Hindlimb muscle (tissue), 1 donor: Measurements from ENCODE around the gene PEX5L. TPM values are rescaled to one million over a fixed set of nuclear protein-coding genes. Genes with fewer than 3 reads are reported as not detected.

Experiments used
- DNase-seq: peaks from one replicate; pipeline ENCODE4 v3.0.0-alpha.2; 2013
- polyA plus RNA-seq: library from polyadenylated mRNA; unstranded; fragments of 120-200 nt; gene quantifications from one replicate; pipeline ENCODE4 v1.2.1, GENCODE V29; 2013; ENCODE audit not compliant: insufficient read length

Gene PEX5L
- polyA plus RNA-seq, 1 donor = 0.35 TPM

DNA sequence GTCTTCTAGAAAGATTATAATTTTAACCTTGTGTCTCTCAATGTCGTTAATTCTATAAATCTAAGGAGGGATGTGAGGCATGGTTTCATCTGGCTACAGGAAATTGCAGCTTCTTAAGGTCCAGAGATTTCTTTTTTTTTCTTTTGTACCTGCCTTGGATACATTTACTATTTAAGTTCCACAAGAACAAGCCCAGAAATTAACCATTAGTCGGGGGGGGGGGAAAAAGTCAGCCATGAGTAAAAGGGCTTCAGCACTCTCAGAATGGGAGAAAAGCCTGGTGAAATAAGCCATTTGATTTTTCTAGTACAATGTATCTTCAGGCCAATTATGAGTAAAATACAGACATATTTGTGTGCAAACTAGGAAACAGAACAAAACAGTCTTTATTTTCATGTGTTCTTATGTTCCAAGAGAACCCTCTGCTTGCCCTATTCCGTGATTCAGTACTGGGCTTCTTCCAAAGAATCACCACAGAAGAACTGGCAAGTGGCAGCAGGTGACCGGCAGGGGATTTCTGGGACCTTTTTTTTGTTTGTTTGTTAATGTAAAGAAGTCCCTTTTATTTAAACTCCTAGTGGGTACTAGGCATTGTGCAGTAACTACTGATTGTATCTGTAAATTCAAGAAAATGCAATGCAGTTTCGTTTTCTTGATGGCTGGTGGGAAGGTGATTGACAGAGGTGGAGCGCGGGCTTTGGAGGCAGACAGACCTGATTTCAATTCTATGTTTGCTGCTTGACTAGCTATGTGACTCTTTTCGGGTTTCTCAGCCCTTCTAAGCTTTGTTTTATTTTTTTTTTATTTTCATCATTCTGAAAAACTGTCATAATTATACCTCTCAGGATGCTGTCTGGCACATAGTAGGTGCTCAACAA is 82.5 kb downstream of the PEX5L start:
- no peak for DNase-seq

DNA sequence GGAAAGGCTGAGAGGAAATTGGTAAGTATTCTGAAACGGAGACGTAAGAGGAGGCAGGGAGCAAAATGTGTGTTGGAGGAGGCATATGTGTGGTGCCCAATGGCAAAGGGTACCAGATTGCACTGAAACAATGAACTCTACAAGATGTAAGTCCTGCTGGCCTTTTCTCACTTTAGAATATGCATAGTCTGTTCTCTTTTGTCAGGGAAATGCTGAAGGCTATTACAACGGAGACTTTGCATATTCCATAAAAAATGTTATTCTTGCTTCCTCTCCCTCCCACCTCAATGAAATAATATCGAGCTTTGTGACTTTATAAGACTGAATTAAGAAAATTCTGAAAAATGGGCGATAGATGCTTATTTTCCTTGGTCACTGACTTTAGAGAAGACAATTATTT is 85.9 kb downstream of the PEX5L start:
- DNase-seq = no peak

DNA sequence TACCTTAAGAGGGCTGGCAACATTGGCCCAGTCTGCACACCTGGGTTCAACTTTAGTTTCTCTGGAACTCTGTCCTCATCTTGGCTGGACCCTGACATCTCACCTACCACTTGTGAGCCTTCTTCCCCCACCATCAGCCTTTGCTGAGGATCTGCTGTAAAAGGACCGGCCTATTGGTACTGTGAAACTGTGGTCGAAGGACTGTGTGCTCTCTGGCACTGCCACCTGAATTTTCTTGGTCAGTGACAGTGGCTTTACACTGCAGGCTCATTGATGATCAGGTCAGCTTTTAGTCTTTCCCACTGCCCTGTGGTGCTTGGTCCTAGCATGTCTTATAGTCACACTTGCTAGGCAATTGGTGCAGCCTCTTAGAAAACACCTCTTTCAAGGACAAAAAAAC is 86.9 kb downstream of the PEX5L start:
- DNase-seq = no peak

DNA sequence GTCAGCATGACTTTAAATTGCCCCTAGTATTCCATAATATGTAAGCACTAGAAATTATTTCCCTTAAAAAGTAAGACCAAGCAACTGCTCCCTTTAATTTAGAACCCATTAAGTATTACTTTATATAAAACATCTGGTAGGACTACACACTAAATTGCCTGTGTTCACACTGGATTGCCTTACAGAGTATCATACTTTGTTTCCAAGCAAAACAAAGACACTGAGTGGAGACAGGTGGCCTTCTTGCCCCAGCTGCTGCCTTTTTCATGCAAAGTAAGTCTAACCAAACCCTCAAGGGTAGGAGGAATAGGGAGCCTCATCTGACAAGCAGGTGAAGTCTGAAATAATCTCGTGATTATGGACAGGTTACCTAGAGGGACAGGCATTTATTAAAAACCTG is 87.3 kb downstream of the PEX5L start:
- DNase-seq = no peak

DNA sequence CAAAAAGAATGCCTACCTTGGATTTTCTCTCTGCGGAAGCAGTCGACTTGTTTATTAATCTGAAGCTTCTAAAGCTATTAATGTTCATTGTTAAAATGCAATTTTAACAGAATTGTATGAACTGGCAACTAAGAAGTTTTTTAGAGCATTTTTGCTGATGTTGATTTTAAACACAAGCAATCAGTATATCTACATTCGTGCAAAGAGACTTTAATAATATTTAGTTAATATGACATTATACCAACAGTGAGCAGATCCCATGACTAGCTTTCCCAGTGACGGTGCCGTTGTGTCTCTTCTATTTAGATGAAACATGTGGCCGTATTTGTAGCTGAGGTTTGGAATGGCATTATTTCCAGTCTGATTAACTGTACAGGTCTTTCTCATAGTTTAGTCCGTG is 88.0 kb downstream of the PEX5L start:
- no peak for DNase-seq

DNA sequence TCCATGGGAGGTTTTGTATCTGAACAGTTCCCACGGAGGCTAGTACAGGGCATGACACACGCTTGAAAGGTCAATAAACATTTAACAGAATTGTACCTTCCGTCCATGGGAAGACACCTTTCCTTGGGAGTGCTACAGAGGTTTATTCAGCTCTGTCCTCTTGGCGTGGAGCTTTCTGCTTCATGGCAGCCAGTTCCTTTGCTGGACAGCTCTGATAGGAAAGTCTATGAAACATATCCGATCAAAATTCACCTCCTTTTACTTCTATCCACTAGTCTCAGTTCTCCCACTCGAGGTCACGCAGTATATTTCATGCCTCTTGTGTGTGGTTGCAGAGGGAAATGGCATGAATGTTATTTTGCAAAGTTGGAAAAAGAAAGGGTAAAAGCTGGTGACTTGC is 91.2 kb downstream of the PEX5L start:
- no peak for DNase-seq

DNA sequence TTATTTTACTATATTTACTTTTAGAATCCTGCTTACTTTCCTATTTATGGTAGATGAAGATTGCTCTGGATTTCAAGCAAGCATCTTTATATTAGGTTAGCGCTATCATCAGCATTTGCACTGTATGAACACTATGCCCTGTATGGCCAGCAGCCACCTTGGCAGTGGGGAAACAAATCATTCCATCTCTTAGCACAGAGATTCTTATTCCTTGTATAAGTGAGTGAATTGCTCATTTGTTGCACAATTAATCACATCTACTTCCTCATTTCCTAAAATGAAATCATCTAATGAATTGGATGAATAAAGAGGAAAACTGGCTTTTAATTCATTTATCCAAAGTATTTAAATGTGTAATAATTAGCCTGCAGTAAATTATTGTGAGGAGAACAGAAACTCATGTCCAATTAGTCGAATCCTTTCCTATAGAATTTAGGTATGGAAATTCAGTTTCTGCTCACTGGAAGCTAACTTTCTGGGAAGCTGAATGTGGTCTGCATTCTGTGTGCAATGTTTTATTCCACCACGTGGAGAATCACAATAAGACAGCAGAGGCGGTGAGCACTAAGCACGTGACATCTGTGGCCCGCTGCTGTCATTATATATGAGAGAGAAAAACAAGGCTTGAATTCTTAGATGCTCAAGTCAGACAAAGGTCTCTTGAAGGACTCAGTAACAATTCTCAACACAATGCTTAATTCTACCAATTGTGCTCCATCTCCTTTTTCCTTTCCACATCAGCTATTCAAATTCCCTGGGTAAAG is 93.4 kb downstream of the PEX5L start:
- DNase-seq = no peak

DNA sequence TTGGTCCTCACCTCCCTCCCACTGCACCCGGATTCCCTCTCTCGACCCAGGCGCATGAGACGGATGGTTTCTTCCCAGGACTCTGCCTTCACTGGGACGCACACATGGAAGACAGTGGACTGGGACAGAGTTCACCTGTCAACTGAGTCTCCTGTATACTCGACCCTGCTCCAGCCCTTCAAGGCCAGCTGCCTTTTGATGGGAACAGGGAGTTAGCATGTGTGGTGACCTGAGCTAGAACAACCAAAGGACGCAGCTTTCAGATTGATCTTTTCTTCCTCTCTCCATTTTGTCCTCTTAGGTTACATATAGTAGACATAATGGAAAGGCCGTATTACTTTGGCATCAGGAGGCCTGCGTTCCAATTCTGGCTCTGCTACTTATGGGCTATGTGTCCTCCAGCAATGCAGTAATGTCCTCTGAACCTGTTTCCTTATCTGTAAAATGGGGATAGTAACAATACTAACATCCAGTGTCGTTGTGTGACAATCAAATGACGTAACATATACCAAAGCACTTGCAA is 94.1 kb downstream of the PEX5L start:
- DNase-seq = no peak

DNA sequence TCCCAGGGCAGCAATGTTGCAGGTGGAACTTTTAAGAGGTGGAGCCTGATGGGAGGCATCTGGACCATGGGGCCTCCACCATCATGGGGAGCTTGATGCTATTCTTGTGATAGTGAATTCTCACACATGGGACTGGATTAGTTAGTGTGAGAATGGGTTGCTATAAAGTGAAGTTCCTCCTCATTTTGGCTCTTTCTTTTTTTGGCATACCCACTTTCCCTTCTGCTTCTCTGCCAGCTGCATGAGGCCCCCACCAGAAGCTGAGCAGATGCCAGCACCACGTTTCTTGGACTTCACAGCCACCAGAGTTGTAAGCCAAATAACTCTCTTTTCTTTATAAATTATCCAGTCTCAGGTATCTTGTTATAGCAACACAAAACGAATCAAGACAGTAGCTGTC is 101.0 kb downstream of the PEX5L start:
- no peak for DNase-seq

DNA sequence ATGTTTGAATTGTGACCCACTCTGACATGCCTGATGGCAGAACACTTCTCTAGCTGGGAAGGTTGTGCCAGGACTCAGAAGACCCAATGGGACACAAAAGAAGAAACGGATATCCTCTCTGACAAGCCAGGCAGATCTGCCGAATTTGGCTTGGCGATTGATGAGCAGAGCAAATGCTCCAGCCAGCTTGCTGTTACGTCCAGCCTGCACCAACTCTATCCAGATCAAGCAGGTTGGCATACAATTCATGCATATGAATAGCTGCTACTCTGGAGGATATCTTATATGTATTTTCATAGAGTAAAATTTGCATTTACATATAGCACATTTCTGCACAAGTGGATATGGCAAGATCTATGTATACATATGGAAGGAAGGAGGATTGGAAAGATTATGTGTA is 102.8 kb downstream of the PEX5L start:
- DNase-seq = no peak

DNA sequence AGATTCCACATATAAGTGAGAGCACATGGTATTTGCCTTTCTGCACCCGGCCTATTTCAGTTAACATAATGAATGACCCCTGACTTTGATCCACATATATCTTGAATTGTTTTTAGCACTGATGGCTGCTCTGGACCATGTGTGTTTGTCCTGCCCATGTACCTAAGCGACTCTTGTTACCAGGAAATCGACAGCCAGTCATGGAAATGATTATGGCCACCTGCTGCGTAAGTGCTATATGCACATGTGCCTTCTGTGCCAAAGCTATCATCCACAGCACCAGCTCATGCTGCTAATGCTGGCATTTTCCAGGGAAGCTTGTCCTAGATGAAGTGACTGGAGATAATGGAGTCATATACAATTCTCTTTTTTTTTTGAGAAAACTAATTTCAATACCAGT is 103.7 kb downstream of the PEX5L start:
- no peak for DNase-seq

DNA sequence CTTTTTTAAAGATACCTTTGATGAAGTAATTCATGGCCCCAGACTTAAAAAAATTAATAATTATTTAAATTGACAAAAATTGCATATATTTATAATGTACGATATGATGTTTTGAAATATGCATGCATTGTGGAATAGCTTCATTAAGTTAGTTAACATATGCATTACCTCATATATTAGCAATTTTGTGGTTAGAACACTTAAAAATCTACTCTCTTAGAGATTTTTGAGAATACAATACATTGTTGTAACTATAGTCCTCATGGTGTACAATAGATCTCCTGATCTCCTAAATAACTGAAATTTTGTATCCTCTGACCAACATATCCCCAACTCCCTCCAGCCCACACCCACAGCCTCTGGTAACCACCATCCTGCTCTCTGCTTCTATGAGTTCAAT is 104.1 kb downstream of the PEX5L start:
- no peak for DNase-seq

DNA sequence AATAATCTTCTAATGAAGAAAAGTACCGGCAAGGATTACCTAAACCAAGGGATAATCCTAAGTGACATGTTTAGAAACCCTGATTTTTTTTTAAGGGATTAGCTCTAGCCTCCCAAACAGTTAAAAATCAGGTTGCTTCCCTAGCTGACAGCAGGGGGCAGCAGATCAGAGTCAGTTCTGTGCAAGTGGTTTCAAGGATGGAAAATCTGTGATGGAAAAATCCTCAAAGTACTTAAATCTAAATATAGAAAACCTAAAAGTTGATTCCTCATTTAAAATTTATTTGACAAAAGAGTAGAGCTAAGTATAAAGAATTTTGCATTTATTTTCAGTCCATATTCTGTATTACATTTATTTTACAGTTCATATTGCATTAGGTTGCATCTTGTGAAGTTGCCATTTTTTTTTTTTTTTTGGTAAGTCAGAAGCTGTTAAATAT is 107.6 kb downstream of the PEX5L start:
- no peak for DNase-seq

DNA sequence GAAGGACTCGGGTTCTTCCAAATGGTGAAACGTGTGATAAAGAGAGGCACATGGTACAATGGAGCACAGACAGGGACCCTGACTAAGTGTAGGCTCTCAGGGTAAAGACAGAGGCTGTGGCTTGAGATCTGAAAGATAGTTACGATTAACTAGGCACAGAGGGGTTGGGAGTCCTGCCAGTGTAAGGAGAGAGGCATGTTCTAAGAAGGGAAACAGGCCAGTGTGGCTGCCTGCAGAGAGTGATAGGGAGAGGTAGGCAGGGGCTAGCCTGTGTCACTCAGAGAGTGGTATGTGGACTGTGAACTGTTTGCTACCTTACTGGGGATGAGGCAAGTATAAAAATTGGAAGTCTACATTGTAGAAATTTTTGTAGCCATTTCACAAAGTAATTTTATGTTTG is 109.5 kb downstream of the PEX5L start:
- DNase-seq = no peak

DNA sequence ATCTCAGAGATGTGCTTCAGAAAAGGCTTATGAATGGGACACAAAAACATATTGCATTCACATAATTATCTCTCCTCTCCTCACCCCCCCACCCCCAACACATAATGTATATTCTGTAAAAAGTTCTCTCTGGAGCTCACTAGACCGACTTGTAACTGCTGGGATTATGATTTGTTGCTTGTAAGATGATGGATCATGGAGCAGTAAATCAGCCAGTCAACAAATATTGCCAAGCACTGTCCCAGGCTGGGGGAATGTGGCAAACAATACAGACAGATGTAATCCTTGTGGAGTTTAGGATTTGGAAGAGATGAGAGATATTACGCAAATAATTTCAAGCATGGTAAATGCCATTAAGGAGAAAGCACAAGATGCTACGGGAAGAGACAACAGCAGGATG is 114.8 kb downstream of the PEX5L start:
- no peak for DNase-seq

DNA sequence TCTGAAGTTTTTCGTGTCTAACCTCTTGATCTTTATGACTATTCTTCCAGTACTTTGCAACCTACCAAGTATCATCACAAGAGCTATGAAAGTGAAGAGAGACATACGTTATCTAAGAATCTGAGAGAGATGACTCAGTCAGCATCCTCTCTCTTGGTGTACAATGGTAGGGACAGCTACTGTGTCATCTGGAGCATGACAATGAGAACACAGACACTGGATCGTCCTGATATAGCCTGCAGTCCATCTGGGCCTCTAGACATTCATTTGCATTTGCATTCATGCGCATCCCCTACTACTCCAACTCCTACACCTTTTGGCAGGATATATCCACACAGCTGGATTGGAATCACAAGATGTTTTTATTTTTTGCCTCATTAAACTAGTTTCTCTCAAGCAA is 115.2 kb downstream of the PEX5L start:
- DNase-seq = no peak

DNA sequence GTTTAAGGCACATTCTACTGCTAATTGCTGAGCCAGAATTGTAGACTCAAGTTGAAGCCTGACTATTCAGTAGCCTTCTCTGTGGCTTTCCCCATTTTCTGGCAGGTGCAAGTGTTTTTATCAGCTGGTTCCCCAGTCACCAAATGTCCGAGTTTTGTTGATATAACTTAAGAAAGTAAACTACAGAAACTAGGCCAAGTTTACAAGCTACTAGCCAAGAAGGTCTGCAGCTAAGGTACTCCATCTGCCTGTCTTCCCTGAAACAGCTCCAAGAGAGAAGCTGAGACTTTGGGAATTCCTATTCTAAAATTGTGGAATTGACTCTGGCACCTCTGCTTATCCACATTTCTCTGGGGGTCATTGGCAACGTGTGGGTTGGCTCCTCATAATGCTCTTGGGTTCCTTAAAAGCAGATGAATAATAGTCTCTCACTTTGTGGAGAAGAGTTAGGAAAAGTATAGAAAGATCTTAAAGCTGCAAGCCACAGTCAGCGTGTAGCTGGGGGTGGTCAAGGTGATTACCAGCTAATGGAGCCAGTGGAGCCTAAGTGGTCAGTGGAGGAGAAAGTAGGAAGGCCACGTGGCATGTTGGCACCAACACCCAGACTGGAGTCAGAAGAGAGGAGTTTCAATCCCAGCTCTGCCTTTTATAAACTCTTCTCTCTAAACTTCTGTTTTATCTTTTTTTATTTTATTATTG is 128.8 kb downstream of the PEX5L start:
- no peak for DNase-seq

DNA sequence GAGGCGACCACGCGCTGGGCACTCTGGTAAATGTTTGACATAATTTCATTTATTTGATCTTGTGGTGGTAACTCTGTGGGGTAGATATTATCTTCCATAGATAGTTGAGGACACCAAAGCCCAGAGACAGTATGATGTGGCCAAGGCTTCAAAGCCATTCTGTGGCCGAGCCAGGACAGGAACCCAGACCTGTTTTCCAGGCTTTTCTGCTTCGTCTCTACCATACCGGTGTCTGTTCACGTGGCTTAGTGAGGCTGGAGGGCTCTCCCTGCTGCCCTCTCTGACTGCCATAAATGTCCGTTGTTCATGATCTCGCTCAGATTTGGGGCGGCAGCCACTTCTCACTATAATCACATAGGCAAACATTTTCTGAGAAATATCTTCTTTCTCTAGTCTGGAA is 134.7 kb downstream of the PEX5L start:
- no peak for DNase-seq

DNA sequence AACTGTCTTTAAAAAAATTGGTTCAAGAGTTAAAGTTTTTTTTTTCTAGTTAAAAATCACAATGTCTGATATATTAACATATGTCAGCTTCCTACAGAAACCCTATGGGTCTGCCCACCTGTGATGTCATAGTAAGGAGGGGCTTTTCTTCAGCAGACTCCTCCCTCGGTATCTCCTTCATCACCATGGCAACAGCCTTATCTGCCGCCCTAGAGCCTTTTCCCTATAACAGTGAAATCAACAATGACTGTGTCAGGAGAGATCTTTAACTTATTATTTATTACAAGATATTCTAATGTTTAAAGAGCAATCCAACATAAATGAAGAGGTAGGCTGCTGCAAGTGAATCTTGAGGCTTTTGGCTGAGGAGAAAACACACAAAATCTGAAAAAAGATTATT is 138.7 kb downstream of the PEX5L start:
- DNase-seq = no peak

DNA sequence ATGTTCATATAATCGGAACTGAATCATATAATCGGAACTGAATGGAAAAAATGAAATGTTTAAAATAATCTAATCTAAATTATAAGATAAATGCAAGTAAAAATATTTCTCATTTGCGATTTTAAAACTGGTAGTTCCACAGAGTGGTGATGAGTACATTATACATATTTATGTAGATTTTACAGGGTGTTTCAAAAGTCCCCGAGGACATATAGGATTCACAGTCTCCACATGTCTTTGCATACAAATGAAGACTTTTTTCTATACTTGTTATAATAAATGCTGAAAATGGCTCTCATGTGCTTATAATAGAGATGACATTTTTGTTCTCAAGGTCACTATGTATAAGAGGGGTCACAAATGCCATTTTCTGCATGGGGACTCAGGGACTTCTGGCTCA is 139.5 kb downstream of the PEX5L start:
- no peak for DNase-seq

DNA sequence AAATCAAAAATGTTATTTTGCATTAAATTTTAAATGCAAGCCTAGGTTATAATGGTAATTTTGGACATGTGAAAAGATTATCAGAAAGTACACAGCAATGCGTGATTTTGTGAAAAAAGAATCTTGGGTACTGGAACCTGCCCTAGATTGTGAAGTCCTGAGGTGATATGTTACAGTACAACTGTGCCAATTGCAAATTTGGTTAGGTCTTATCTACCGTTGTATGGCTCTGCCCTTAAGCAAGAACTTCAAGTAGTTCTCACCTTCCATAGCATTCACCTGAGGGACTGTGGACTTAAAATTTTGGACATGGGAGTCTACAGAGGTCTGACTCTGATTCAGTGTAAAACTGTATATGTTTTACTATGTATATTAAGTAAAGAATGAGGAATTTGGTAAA is 140.2 kb downstream of the PEX5L start:
- no peak for DNase-seq

DNA sequence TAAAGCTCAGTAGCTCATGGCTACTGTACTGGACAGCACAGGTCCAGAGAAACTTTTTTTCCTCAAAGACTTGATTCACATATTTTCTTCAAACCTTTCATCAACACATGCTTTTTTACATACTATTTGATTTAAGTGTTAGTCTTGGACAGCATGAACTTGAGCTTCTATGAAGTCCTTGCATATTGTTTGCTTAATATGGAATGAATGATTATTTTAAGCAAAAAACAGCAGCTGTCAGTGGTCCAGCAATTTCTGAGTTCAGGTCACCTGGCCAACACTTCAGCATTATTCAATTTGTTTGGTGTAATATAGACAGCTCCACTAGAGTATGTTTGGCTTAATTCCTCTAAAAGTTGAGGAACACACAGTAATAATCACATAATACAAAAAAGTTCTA is 141.4 kb downstream of the PEX5L start:
- no peak for DNase-seq

DNA sequence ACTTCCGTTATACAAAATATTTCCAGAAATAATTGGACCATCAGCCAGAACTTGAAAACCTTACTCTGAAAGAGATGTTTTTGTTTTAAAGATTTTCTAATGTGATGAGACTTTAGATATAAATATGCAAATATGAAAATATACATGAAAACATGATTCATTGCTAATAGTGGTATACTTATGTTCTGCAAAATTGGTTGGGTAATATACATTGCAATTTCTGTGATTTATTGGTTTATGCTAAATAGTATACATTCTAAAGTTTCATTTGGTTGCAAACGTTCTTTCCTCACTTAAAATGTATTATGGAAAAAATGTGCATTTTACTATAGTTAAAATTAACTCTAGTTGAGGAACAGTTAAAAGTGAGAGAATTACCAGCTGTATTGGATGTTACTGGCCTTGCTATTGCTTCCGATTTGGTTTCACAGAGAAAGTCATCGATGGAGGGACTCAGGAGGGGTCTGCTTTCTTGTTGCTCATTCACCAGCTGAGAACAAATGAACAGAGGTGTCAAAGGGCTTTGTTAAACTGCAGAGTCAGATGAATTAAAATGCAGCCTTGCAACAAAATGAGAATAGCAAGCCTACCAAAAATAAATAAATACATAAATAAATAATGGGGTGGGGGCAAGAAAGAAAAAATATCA is 149.3 kb downstream of the PEX5L start:
- DNase-seq = no peak
